Measurements from ENCODE around the gene ANKRD11.

GRCh38 chr16:89219365-89219764, 271.0 kb downstream of the ANKRD11 start:
- TF ChIP-seq CTCF (conservative IDR thresholded peaks at IDR 0.05 in 1 of 2, IDR thresholded peaks at IDR 0.05 in 1 of 2; ENCODE audit: low read depth in 1 of 2, low read length in 2 of 2) (no peak), EZH2 (IDR thresholded peaks at IDR 0.05; ENCODE audit: low read length, missing control alignments) (no peak)
